HG03064 (cell line): ENCODE measurements around the gene LRRC7.
"Not testable (repeated sequence)": the region's sequence is repeated elsewhere in the genome, so short reads cannot be mapped to it uniquely, and the experiment has no call there.

Experiments used
- ATAC-seq: cut with Tn5 transposase; IDR thresholded peaks from one replicate; pipeline ENCODE4 v1.9.1; 2021; ENCODE audit warnings: low read depth; ENCODE audit not compliant: unreplicated experiment

The LRRC7 gene

DNA sequence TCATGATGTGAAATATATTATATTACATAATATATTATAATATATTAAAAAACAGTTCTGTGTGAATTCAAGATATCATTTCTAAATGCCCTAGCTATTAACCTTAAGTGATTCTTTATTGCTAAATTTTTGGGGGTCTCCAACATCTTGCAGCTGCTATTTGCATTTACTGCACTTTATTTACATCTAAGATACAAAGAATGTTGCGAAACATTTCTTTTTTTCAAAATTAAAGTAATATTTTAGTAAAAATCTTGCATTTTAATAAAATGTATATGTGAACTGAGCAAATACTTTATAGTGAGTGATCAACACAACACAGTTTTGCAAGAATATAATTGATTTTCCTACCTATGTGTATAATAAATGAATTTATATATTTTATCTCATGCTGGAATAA lies 456.6 kb downstream of the LRRC7 start:
- no peak for ATAC-seq

DNA sequence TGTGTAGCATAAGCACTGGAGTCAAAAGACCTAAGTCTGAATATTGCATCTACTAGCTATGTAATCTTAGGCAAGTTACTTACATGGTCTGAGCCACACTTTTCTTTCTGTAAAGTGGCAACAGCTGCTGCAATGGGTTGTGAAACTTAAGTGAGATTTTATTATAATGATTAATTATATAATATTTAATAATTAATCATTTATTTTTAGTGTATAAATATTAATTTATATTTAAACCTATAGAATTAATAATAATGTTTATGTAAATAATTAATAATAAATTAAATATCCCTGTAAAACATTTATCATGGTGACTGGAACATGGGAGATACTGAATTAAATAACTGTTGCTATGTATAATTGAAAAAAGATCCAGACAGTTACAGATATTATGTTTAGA lies 457.3 kb downstream of the LRRC7 start:
- ATAC-seq, result no peak

GRCh38 chr1:70025846-70026245 lies 458.1 kb downstream of the LRRC7 start:
- ATAC-seq, result no peak

- ATAC-seq, result peak; percentile 58
Measured at GRCh38 chr1:70033266-70033873, 465.6 kb downstream of the LRRC7 start.

GRCh38 chr1:70033936-70034335 lies 466.2 kb downstream of the LRRC7 start:
- no peak for ATAC-seq

DNA sequence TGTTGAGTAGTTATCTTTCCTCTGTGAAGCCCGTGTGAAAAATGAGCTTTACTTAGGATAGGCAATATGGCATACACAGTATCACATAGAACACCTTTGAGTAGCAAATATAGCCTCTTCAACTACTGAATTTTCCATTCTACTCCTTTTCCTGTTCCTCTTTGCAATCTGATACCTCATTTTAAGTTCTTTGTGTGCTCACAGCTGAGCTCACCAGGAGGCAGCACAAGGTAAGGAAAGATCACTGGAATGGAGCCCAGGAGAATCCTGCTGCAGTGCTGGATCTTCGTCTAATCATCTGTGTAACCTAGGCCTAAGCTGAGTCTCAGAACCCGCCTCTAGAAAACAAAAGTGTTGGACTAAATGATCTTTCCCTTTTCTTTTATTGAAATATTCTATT lies 466.7 kb downstream of the LRRC7 start:
- no peak for ATAC-seq

DNA sequence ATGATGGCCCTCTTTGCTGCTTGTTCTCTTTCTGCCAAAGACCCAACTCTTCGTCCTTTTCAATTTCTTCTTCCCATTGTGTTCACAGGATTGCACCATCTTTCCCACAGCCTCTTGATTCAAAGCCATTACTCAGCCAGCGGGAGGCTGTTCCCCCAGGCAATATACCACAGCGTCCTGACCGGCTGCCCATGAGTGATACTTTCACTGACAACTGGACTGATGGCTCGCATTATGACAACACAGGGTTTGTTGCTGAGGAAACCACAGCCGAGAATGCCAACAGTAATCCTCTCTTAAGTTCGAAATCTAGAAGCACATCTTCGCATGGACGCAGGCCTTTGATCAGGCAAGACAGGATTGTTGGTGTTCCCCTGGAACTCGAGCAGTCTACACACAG lies 470.3 kb downstream of the LRRC7 start:
- no peak for ATAC-seq

- ATAC-seq, result no peak
Measured at GRCh38 chr1:70039485-70039884, 471.8 kb downstream of the LRRC7 start.

- ATAC-seq, result no peak
Measured at GRCh38 chr1:70041317-70042045, 473.8 kb downstream of the LRRC7 start.

GRCh38 chr1:70042090-70042731 lies 474.5 kb downstream of the LRRC7 start:
- no peak for ATAC-seq

DNA sequence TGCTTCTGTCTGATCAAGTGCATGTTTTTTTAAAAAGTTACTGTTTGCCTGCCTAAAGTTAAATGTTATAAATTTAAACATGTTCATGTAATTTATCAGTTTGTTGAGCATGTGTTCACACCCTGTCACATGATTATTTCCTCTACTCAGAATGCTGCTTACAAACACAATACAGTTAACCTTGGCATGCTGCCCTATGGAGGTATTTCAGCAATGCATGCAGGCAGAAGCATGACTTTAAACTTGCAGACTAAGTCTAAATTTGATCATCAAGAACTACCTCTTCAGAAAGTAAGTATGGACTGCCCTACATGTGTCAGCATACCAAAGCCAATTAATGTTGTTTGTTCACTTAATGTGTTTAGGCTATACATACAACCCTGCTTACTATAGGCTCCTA lies 476.1 kb downstream of the LRRC7 start:
- ATAC-seq, result no peak

DNA sequence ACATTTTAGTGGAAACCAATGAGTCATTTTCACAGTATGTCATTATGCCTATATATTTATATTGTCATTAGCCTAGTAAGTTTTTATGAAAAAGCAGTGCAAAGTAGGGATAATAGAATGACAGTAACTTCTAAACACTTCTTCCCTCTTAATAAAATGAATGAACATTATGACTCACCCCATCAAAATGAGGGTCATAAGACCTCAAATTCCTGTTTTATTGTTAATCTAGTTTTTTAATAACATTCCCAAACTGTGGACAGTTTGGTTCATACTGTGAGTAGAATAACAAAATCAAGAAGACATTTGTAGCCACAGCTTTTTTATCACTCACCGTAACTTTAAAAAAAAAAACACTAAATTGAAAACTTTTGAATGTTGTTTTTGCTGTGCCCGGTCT lies 477.1 kb downstream of the LRRC7 start:
- no peak for ATAC-seq

DNA sequence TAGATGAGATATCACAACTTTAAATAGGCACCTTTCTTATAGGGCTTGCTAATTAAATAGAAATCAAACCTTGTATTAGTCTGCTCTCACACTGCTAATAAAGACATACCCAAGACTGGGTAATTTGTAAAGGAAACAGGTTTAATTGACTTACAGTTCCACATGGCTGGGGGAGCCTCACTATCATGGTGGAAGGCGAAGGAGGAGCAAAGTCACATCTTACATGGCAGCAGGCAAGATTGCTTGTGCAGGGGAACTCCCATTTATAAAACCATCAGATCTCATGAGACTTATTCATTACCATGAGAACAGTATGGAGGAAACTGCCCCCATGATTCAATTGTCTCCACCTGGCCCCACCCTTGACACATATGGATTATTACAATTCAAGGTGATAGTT lies 477.9 kb downstream of the LRRC7 start:
- ATAC-seq, result not testable (repeated sequence)

DNA sequence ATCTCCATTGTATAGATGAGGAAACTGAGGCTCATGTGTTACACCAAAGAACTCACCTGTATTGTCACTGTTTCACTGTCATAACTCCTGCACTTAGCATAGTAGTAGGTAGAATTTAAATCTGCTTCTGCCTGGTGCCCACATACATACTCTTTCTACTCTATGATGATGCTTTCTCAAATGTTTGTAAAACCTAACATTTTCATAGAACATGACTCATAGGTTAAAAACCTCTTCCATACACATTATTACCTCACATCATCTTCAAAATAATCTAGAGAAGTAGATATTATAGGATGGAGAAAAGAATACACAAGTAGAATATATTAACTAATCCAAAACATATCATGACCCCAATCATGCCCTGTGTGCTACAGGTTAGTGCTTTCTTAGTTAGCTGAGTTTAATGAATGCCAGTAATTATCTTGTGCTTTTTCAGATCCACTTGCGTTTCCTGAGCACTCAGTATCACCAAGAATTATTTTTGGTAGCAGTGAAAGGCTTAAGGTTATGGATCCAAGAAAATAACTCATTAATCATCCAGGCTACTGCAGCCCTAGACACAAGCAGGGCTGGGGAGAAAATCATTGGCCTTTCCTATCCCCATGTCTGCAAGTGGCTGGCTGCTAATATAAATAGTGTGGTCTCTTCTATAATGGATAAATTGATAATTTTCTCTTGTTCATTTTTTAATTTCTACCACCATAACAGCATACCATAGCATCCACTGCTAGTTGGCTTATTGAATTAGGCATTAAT lies 480.8 kb downstream of the LRRC7 start:
- no peak for ATAC-seq

DNA sequence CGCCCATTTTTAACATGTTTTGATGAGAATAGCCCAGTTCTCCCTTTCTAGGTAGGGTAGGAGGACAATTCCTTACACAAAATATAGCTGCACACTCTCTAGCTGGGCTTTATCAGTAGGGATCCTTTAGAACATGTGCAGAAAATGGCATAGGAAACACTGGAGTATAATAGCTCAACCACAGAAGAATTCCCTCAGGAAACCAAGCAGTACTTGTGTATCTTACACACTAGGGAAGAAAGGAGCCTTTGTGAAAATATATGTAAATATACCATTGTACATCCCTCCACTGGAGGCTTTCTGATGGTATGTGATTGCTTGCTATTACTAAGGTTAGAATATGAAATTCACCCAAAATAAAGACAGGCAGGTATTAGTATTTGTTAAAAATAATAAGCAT lies 484.2 kb downstream of the LRRC7 start:
- ATAC-seq, result no peak

GRCh38 chr1:70057500-70057899 lies 489.8 kb downstream of the LRRC7 start:
- ATAC-seq, result no peak

- ATAC-seq, result no peak
Measured at GRCh38 chr1:70061231-70061630, 493.5 kb downstream of the LRRC7 start.

GRCh38 chr1:70063861-70064260 lies 496.1 kb downstream of the LRRC7 start:
- ATAC-seq, result no peak

DNA sequence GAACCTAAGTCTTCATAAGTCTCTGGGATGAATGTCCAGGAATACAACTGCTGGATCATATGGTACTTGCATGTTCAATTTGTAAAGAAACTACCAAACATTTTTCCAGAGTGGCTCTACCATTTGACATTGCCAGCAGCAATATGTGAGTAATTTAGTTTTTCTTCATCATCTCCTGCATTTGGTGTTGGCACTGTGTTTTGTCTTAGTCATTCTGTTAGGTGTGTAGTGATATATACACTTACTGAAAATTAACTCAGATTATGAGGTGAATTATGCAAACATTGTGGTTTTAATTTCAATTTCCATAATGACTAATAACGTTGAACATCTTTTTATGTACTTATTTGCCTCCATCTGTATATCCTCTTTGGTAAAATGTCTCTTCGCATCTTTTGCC lies 499.0 kb downstream of the LRRC7 start:
- no peak for ATAC-seq

- no peak for ATAC-seq
Measured at GRCh38 chr1:70071601-70072000, 503.9 kb downstream of the LRRC7 start.

GRCh38 chr1:70072231-70072751 lies 504.6 kb downstream of the LRRC7 start:
- no peak for ATAC-seq
